Measurements from ENCODE around the gene GNAL.

The GNAL gene

GRCh38 chr18:11791131-11791530 is 102.1 kb downstream of the GNAL start:
- Histone ChIP-seq H3K9me2 (replicated peaks; ENCODE audit: insufficient read depth, low read length) (no peaks in the 10 kb centered on the region), H3K27me3 (ENCODE audit: low read length) (no peaks in the 10 kb centered on the region), H4K20me1 (ENCODE audit: low read depth, low read length) (no peaks in the 10 kb centered on the region), H3K4me2 (ENCODE audit: low read depth, low read length, poor library complexity, severe bottlenecking) (no peak overlapping the region), H3K79me2 (ENCODE audit: insufficient read depth, low read length) (no peaks in the 10 kb centered on the region), H2AFZ (ENCODE audit: low read depth, low read length, severe bottlenecking) (no peak overlapping the region), H3K4me3 (ENCODE audit: insufficient read depth, low read length, poor library complexity, severe bottlenecking) (no peak overlapping the region), H3K36me3 (ENCODE audit: low read length) (no peaks in the 10 kb centered on the region), H3K9ac (ENCODE audit: low read length) (no peak overlapping the region), H3K9me3 (ENCODE audit: insufficient read depth, low read length) (no peaks in the 10 kb centered on the region), H3F3A (ENCODE audit: insufficient read depth) (no peaks in the 10 kb centered on the region), H3K27ac (ENCODE audit: low read depth, low read length) (no peak overlapping the region)
- TF ChIP-seq CTCF (IDR thresholded peaks at IDR 0.05; ENCODE audit: insufficient read depth, low read length, poor library complexity, severe bottlenecking) = no peak
- TF ChIP-seq EZH2phosphoT487 (conservative IDR thresholded peaks at IDR 0.05; ENCODE audit: low read length) = no peak

- no peak overlapping the region for H2AFZ ChIP-seq (ENCODE audit: low read depth, low read length, severe bottlenecking)
- H4K20me1 ChIP-seq (ENCODE audit: low read depth, low read length) = no peaks in the 10 kb centered on the region
- no peak overlapping the region for H3K4me3 ChIP-seq (ENCODE audit: insufficient read depth, low read length, poor library complexity, severe bottlenecking)
- no peaks in the 10 kb centered on the region for H3K9me2 ChIP-seq (replicated peaks; ENCODE audit: insufficient read depth, low read length)
- no peak overlapping the region for H3K4me2 ChIP-seq (ENCODE audit: low read depth, low read length, poor library complexity, severe bottlenecking)
- H3K36me3 ChIP-seq (ENCODE audit: low read length) = no peaks in the 10 kb centered on the region
- no peaks in the 10 kb centered on the region for H3K27me3 ChIP-seq (ENCODE audit: low read length)
- H3K79me2 ChIP-seq (ENCODE audit: insufficient read depth, low read length) = no peaks in the 10 kb centered on the region
- H3F3A ChIP-seq (ENCODE audit: insufficient read depth) = no peaks in the 10 kb centered on the region
- H3K27ac ChIP-seq (ENCODE audit: low read depth, low read length) = no peak overlapping the region
- no peak for TF ChIP-seq CTCF (IDR thresholded peaks at IDR 0.05; ENCODE audit: insufficient read depth, low read length, poor library complexity, severe bottlenecking)
- TF ChIP-seq EZH2phosphoT487 (conservative IDR thresholded peaks at IDR 0.05; ENCODE audit: low read length) = no peak
- no peak overlapping the region for H3K9ac ChIP-seq (ENCODE audit: low read length)
- no peaks in the 10 kb centered on the region for H3K9me3 ChIP-seq (ENCODE audit: insufficient read depth, low read length)
Measured at GRCh38 chr18:11792632-11793031, 103.6 kb downstream of the GNAL start.

GRCh38 chr18:11794195-11794594 is 105.1 kb downstream of the GNAL start:
- Histone ChIP-seq H2AFZ (ENCODE audit: low read depth, low read length, severe bottlenecking) (no peak overlapping the region), H3K4me3 (ENCODE audit: insufficient read depth, low read length, poor library complexity, severe bottlenecking) (no peak overlapping the region), H3K27me3 (ENCODE audit: low read length) (no peaks in the 10 kb centered on the region), H4K20me1 (ENCODE audit: low read depth, low read length) (no peaks in the 10 kb centered on the region), H3F3A (ENCODE audit: insufficient read depth) (no peaks in the 10 kb centered on the region), H3K27ac (ENCODE audit: low read depth, low read length) (no peak overlapping the region), H3K9me2 (replicated peaks; ENCODE audit: insufficient read depth, low read length) (no peaks in the 10 kb centered on the region), H3K9ac (ENCODE audit: low read length) (no peak overlapping the region), H3K9me3 (ENCODE audit: insufficient read depth, low read length) (no peaks in the 10 kb centered on the region), H3K4me2 (ENCODE audit: low read depth, low read length, poor library complexity, severe bottlenecking) (no peak overlapping the region), H3K36me3 (ENCODE audit: low read length) (no peaks in the 10 kb centered on the region), H3K79me2 (ENCODE audit: insufficient read depth, low read length) (no peaks in the 10 kb centered on the region)
- TF ChIP-seq CTCF (IDR thresholded peaks at IDR 0.05; ENCODE audit: insufficient read depth, low read length, poor library complexity, severe bottlenecking) (no peak), EZH2phosphoT487 (conservative IDR thresholded peaks at IDR 0.05; ENCODE audit: low read length) (no peak)
